Uterus (tissue), 2 donors: ENCODE results near the gene GCSAM.

Experiments used
- CTCF ChIP-seq, 4 experiments: fragments of 200-600 bp in 2 of 4; fragments of 450-650 bp in 2 of 4; sonication (generic) in 2 of 4; IDR thresholded peaks; one replicate each; pipeline ENCODE4 v1.5.1; 2016 to 2019; ENCODE audit warnings: antibody characterized with exemption in 4 of 4, mild to moderate bottlenecking in 2 of 4, moderate library complexity in 1 of 4
- POLR2A ChIP-seq, 2 donors: fragments of 450-650 bp; IDR thresholded peaks; one replicate each; pipeline ENCODE4 v1.6.1; 2016; ENCODE audit warnings: antibody characterized with exemption in 2 of 2, mild to moderate bottlenecking in 1 of 2, moderate library complexity in 1 of 2

GRCh38 chr3:112085735-112086075 lies 47.3 kb downstream of the GCSAM start:
- no peak for TF ChIP-seq CTCF (IDR thresholded peaks at IDR 0.05)
- no peak for TF ChIP-seq POLR2A (IDR thresholded peaks at IDR 0.05)
